HG02973 (cell line): Measurements from ENCODE around the gene SLC5A6.

Source experiments
- ATAC-seq: cut with Tn5 transposase; IDR thresholded peaks from one replicate; pipeline ENCODE4 v1.9.1; 2021; ENCODE audit warnings: moderate library complexity; ENCODE audit not compliant: unreplicated experiment

Gene SLC5A6

DNA sequence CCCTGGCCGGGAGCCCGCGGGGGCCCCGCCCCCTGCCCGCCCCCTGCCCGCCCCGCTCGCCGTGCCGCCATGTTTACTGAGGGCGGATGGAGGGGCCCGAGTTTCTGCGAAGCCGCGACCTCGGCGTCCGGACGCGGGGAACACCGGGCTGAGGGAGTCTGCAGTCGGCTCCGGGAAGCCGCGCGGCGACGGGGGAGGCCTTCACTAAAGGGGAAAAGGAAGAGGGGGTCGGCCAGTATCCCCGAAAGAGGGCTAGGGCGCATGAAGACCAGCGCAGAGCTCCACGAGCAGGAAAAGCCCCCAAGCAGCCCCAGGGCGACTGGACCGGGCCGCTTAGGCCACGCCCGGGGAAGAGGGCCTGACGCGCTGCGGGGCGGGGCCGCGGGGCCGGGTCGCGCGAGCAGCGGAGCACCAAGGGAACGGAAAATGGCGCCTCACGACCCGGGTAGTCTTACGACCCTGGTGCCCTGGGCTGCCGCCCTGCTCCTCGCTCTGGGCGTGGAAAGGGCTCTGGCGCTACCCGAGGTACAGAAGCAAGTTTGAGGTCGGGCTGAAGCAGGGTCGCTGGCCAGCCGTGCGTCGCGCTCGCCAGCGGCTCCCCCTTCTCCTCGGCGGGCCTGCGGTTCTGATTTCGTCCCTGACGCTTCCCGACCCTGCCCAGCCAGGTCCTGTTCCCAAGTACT is at the start of gene SLC5A6, which contains the start of gene ATRAID:
Gene SLC5A6, minus strand, starts transcription at position 326 of the 683 bp plus-strand sequence. CDS start 4,618 bp downstream, outside the sequence.
Gene ATRAID, plus strand, starts transcription at position 99 of the 683 bp plus-strand sequence. Its CDS starts 328 bp downstream, at position 427.
- ATAC-seq: peak; percentile 74

DNA sequence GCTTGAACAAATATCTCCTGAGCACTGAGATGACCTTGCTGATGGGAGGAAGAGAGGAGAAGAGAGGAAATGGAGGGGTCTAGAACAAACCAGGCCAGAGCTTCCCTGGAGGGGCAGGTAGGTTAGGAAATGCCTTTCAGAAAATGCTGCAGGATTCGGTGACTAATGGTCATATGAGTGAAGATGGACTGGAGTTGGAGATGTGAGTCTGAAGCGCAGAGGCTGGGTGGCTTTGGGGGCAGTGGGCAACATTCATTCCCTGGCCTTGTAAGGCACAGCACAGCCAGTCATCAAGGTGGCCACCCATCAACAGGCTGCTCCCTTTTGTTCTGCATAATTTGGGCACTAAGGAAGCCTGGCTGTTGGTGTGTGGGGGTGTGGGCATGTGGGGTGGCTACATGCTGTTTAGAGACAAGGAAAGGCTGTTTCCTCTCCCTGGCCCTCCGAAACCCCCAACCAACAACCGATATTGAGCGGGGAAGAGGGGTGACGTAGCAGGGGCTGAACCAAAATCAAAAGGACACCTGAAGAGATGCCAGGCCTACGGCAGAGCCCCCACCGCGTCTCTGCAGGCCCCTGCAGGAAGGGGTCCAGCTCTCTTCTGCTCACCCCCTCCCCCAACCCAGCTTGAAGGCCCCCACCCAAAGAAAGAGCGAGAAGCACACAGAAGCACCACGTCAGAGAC is 49.3 kb upstream of the SLC5A6 start:
- ATAC-seq: no peak

DNA sequence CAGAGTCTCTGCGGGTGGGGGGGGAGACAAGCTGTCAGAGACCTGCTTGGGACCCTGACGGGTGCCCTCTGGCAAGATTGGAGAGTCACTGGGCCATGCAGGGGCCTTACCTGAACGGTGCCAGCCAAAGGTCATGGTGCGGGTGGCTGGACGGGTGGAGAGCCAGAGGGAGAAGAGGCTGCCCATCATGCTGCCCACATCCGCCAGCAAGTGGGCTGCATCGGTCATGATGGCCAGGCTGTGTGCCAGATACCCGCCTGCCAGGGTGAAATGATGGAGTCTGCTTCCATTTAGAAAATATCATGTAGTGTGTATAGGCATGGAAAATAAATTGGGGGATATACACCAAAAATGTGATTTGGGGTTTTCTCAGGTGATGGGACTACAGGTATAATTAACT is 46.0 kb upstream of the SLC5A6 start:
- ATAC-seq: no peak

DNA sequence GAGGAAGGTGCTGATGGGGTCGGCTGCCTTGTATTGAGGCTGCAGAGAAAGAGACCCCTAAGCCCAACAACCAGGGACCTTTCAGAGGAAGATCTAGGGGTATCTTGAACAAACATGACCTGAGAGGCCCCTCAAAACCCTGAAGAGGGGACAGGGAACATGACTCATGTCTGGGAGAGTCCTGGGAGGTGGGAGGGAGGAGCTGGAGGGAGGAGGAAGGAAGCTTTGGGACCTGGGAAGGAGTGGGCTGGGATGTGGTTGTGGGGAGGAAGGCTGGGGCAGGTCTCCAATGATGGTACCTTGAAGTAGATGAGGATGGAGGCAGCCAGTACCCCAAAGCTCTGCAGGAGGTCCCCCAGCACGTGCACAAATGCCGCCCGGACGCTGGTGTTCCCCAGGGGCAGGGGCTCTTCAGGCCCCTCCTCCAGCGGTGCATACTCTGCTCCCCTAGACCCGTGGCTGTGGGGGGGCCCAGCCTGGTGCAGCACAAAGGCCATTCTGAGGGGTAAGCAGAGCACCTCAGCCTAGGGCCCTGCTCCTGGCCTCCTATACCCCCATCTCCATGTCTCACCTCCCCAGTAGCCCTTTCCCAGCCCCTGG is 44.9 kb upstream of the SLC5A6 start:
- ATAC-seq: no peak

DNA sequence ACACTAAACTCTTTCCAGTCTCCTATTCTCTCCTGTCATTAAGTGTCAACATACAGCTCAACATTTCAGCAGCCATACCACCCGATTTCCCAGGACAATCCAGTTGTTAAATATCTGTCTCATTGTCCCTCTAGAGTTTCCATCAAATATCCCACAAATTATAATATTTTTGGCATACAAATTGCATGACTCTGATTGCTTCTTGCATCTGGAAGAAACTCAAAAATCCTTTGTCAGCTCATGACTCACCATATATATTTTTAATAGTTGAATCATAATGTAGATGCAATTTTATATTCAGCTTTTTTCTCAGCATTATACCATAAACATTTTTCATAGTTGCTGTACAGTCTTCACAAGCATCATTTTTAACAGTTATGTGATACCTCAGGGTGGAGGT is 43.6 kb upstream of the SLC5A6 start:
- ATAC-seq: no peak

DNA sequence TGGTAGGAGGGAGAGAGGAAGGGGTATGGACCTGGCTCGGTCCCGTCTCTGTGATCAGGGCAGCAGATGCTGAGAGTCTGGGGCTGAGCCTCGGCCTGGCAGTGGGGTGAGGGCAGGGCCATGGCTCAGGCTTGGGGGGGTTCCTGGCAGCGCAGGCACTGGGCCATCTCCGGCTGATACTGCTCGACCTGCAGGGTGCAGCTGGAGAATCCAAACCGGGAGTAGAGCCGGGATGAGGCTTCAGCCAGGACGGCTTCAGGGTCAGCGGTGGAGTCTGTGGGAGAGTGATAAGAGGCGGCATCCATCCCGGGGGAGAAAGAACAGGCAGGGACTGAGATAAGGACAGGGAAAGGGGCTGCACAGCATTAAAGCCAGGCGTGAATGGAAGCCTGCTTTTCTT is 43.1 kb upstream of the SLC5A6 start:
- ATAC-seq: no peak

DNA sequence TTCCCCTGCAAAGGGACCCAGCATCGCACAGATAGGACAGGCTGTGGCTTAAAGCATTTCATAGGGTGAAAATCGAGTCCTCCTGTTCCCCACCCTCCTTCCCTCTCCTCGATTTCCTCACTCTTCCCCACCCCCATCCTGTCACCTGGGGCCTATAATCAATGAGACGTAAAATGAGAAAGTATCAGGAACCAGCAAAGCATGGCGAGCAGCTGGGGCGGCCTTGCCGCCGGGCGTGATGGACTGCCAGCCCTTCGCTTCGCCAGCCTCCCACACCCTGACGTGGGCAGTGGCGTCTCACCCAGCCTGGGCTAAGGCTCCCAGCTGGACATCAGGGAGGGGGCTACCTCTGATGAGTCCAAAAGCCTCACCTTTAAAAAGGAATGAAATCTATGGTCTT is 39.7 kb upstream of the SLC5A6 start:
- ATAC-seq: no peak

DNA sequence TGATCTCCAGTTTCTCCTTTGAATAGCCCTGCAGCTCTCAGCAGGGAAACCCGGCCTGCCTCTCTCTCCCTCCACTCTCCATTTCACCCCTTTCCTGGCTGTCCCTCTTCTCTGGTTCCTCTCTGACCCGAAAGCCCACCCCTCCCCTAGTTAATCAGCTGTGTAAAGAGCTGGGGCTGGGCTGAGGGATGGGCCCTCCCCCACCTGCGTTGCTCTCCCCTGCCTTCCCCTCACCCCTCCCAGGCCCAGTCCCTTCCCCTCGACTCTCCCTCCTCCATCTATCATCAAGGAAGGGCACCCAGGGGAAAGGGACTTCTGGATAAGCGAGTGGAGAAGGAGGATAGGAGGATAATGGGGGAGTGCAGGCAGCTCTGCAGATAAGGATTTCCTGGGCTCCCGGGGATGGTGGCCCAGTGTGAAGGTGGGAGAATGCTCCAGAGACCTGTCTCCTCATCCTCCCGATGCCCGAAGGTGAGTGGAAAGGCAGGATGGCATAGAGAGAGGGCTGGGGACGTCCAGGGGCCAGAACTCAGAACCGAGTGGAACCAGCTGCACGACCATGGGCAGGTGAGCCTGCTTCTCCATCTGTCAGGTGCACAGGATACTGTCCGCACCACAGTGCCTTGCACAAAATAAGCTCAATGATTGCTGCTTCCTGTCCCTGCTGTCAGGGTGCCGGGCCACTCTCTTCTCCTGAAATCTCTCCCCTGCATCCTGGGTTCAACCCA is 38.7 kb upstream of the SLC5A6 start:
- no peak for ATAC-seq

DNA sequence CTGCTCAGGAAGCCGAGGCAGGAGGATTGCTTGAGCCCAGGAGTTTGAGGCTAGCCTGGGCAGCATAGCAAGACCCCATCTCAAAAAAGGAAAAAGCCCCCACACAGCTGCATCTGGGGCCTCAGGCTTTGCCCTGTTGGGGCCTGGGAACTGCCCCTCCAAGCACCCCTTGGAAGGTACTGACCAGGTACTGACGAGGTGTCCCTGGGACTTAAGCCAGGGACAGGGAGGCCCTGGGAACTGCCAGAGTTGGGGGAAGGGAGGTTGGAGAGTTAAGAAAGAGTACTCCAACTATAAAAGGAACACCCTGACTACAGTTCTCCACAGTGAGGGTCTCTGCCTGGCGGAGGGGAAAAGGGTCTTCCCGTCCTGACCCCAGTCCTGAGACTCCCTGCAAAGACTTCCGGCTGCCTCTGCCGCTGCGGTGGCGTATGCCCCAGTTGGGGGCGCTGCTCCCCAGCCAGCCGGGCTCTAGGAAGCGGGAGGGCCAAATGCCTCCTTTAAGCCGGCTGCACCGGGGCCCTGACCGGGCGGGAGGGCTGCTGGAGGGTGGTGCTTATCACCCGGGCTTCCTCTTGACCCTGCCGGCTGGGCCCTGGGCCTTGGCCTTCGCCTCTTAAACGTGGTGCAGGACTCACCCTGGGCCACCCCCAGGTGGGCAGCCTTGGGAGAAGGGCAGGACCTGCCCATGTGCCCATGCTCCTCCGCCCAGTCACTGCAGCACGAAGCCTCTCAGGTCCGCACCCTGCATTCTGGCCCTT is 38.0 kb upstream of the SLC5A6 start:
- no peak for ATAC-seq

DNA sequence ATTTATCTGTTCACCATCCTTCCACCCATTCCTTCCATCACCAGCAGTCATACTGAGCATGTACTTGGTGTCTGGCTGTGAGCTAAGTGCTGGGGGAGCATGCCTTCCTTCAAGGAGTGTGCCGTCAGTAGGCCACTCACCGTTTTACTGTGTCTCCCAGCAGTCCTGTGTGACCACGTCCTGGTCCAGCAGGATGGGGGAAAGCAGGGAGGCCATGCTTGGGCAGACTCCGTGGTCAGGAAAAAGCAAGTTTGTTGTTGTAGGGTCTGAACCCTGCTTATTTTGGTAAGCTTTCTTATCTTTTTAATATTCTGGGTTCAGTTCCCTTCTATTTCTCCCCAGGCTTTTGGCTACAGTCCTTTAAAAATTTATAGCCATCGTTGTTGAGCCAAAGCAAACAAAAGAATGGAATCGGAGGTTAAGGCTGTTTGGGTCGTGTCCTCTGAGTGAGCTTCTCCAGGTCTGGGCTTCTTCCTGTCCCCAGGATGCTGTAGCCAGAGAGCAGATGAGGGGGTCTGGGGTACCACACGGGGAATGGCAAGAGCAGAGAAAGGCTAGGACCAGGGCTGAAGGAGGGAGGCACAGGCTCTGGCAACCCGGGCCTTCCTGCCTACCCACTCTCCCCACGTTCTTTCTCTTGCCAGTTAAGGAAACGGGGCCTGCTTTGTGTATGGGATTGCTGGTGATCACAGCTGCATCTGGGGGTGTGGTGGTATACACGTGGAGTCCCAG is 37.3 kb upstream of the SLC5A6 start:
- ATAC-seq: no peak

DNA sequence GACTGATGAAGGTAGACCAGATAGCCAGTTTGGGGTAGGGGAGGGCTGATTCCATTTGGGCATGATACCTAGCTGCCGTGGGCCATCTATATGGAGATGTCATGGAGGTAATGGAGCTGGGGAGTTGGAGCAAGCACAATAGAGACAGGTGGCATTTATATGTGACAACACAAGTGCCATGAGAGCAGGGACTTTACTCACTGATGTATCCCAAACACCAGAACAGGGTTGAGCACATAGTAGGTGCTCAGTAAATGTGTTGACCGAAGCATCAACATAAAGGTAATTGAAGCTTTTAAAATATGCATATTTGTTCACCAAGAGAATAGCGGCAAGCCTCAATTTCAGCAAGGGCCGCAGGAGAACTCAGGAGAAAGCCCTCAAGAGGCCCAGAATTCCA is 35.8 kb upstream of the SLC5A6 start:
- no peak for ATAC-seq

DNA sequence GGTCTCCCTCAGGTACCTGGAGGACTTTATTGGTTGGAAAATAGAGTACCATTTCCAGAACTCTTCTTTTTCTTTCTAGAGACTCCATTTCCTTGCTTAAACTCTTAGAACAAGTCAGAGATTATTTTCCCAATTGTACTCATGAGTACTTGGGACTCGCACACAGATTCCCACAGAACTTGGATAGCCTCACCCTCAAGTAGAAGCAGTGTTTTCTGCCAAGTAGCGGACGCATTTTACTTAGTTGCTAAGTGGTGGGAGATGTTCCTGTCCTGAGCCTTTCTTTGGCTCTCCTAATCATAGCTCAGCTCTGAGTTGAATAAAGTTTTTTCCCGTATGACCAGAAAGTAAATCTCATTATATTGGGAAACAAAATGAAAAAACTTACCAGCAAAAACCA is 33.6 kb upstream of the SLC5A6 start:
- no peak for ATAC-seq

DNA sequence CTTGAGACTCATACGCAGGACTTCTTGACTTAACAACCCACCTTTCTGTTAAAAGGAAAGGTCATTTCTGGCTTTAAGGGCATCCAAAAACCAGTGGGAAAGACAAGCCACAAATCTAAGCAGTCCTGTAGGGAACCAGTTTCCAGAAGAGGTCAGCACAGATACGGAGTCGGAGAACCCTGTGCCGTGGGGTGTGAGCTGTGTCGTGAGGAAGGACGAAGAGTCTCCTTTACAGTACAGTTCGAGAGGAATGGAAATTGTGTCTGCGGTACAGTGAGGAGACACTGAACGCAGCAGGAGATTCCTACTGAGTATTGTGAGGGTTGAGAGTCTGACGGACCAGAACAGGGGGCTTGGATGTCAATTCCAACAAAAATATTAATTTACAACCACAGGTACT is 33.0 kb upstream of the SLC5A6 start:
- ATAC-seq: no peak

DNA sequence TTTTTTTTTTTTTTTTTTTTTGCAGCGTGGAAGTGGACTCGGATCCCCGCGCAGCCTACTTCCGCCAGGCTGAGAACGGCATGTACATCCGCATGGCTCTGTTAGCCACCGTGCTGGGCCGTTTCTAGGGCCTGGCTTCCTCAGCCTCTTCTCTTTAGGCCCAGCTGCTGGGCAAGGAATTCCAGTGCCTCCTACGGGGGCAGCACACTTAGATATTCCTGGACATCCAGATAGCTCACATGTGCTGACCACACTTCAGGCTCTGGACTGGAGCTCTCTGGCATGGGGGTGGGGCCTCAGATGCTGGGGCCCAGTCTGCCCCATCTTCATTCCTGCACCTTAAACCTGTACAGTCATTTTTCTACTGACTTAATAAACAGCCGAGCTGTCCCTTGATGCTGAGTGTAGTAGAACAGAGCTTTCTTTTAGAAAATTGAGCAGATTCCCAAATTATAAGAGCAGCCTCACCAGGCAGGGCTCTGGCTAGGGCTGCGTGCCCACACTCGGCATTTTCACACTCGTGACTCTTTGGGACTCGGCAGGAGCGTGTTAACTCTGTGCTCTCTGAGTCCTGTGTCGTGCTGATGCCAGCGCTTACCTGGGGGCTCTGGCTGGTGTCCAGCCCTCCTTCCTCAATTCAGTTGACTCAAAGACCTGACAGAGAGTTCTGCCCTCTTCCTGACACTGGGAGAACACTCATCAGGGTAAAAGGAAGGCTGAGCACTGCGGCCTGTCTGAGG is 31.5 kb upstream of the SLC5A6 start:
- ATAC-seq: no peak

DNA sequence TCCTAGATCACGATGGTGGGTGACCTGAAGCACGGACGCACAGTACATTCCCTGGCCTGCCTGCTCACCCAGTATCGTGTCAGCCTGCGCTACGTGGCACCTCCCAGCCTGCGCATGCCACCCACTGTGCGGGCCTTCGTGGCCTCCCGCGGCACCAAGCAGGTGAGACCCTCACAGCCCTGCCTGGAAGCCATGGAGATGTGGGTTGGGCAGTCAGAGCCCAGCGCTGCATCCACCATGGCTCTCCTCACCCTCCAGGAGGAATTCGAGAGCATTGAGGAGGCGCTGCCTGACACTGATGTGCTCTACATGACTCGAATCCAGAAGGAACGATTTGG is 30.5 kb upstream of the SLC5A6 start:
- no peak for ATAC-seq

DNA sequence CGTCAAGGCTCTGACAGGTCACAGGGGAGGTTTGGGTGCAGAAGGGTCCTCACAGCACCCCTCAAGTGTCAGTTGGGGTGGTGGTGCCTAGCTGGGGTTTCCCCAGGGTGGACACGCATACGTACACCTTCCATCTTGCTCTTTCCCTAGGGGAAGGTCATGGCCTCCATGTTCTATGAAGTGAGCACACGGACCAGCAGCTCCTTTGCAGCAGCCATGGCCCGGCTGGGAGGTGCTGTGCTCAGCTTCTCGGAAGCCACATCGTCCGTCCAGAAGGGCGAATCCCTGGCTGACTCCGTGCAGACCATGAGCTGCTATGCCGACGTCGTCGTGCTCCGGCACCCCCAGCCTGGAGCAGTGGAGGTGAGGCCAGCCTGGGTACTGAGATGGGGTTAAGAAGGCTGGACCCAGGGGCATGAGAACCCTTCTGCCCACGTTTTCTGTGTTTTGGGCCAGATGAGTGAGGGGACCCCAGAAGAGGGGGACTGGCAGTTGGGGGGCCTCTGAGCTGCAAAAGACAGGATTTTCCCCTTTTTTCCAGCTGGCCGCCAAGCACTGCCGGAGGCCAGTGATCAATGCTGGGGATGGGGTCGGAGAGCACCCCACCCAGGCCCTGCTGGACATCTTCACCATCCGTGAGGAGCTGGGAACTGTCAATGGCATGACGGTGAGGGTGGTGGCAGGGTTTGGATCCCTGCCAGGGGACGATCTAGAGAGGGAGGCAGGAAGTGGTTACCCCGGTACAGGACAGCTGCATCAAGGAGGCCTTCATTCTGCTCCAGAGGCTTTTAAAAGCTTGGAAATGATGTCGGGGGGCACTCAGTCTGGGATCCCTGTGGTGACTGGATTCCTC is 29.9 kb upstream of the SLC5A6 start:
- ATAC-seq: no peak

DNA sequence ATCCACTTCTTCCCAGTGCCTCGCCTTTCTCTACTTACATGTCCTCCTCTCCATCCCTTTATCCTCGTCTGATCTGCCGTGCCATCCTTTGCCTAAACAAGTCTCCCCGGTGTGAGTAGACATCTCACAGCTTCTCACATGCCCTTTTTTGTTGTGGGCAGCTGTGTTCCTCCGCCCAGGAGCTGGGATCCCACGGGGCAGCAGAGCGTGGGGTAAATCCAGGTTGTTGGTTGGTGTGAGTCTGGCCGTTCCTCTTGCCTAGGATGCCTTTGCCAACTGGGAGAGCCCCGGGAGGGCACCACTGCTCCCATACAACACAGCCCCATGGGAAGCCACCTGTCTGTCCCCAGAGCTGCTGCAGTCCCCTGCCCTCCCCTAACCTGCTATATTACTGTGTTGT is 28.3 kb upstream of the SLC5A6 start:
- no peak for ATAC-seq

DNA sequence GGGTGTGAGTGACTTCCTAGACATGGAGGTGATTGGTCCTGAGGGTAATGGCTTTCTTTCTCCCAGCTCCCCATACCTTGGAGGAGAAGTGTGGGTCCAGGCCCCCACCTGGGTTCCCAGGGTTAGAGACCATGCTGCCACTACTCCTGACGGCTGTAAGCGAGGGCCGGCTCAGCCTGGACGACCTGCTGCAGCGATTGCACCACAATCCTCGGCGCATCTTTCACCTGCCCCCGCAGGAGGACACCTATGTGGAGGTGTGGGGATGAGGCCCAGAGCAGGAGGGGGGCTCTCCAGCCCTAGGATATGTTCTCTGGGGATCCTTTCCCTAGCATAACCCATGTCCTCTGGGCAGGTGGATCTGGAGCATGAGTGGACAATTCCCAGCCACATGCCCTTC is 26.9 kb upstream of the SLC5A6 start:
- ATAC-seq: no peak
